Measurements from ENCODE around the gene ZNF710.

Gene ZNF710

DNA sequence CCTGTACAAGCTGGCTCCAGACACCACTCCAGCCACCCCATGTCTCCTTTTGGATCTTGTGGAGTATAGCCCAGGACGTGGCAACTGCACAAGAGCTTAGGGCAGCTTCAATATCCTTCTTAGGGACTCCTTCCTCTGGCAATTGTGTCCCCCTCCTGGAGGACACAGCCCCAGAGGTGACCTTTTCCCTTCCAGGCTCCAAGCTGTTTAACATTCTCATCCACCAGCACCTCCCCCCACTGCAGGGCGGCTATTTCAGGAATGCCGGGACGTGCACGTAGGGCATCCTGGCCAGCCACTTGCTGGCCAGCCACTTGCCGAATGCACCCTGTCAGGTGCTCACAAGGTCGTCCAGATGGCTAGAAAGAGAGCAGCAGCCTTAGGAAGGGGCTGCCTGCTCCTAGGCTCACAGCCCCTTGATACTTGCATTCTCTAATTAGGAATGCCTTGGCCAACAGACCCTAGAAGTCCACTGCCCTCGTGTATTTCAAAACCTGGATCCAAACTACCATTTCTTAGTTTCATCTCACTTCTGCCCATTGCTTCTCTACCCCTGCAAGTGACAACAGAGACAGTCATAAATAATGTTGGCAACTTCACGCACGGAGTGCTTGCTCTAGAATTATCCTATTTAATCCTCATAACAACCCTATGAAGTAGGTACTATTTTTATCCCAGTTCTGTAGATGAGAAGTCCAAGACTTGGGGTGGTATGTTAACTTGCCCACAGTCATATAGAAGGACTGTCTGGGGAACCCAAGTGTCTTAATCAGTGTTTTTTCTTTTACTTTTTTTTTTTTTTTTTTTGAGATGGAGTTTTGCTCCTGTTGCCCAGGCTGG lies 125.7 kb downstream of the ZNF710 start:
- DNase-seq (ENCODE audit: low read depth): no peak
- TF ChIP-seq, protein P1, sequence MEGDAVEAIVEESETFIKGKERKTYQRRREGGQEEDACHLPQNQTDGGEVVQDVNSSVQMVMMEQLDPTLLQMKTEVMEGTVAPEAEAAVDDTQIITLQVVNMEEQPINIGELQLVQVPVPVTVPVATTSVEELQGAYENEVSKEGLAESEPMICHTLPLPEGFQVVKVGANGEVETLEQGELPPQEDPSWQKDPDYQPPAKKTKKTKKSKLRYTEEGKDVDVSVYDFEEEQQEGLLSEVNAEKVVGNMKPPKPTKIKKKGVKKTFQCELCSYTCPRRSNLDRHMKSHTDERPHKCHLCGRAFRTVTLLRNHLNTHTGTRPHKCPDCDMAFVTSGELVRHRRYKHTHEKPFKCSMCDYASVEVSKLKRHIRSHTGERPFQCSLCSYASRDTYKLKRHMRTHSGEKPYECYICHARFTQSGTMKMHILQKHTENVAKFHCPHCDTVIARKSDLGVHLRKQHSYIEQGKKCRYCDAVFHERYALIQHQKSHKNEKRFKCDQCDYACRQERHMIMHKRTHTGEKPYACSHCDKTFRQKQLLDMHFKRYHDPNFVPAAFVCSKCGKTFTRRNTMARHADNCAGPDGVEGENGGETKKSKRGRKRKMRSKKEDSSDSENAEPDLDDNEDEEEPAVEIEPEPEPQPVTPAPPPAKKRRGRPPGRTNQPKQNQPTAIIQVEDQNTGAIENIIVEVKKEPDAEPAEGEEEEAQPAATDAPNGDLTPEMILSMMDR (conservative IDR thresholded peaks at IDR 0.05; ENCODE audit: low read depth, low read length): no peak
- H3K4me3 ChIP-seq (ENCODE audit: low read depth, low read length): no peak overlapping the region

DNA sequence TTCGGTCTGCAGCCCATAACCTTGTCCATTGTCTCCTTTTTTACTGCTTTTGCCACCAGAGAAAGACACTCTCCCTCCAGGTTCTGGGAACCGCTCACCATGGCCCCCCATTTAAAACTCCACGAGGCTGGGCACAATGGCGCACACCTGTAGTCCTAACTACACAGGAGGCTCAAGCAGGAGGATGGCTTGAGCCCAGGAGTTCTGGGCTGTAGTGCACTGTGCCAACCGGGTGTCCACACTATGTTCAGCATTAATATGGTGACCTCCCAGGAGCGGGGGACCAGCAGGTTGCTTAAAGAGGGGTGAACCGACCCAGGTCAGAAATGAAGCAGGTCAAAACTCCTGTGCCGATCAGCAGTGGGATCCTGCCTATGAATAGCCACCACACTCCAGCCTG lies 129.2 kb downstream of the ZNF710 start:
- DNase-seq (ENCODE audit: low read depth): no peak
- no peak overlapping the region for H3K4me3 ChIP-seq (ENCODE audit: low read depth, low read length)
- TF ChIP-seq, protein P1 (conservative IDR thresholded peaks at IDR 0.05; ENCODE audit: low read depth, low read length): no peak
